Kidney (tissue), 14 donors: ENCODE measurements around the gene TMC6. TPM values are rescaled to one million over a fixed set of nuclear protein-coding genes. Genes with fewer than 3 reads are reported as not detected.

Experiments used
- DNase-seq, 5 donors: peaks; one replicate each; pipeline ENCODE4 v3.0.0-alpha.2; 2013 to 2020
- FAIRE-seq: peaks from 2 replicates; lab custom pipeline; 2012; peaks lifted over from hg19 to GRCh38; lab: Jason Lieb, UNC
- H3K27ac ChIP-seq, 2 donors: one replicate each; pipeline ENCODE4 v1.7.0; 2013; ENCODE audit warnings: low read depth in 2 of 2, low read length in 2 of 2, inconsistent platforms in 1 of 2
- H3K27me3 ChIP-seq: one replicate; pipeline ENCODE4 v1.7.1; 2013; ENCODE audit warnings: low read length, inconsistent platforms; ENCODE audit not compliant: control insufficient read depth, insufficient read depth
- H3K36me3 ChIP-seq, 3 donors: one replicate each; pipeline versions ENCODE4 v1.7.0 to v1.7.1; 2013; ENCODE audit warnings: low read length in 3 of 3, control low read depth in 1 of 3, inconsistent platforms in 1 of 3; ENCODE audit not compliant: insufficient read depth in 3 of 3, control insufficient read depth in 2 of 3
- H3K4me1 ChIP-seq, 3 donors: one replicate each; pipeline versions ENCODE4 v1.7.0 to v1.7.1; 2013; ENCODE audit warnings: low read length in 3 of 3, inconsistent platforms in 1 of 3, low read depth in 1 of 3; ENCODE audit not compliant: control insufficient read depth in 2 of 3, insufficient read depth in 2 of 3
- H3K4me3 ChIP-seq, 3 donors: one replicate each; pipeline versions ENCODE4 v1.7.0 to v1.8.1; 2013; ENCODE audit warnings: low read length in 3 of 3, control low read depth in 1 of 3, inconsistent platforms in 1 of 3
- H3K9ac ChIP-seq, 3 donors: one replicate each; pipeline versions ENCODE4 v1.7.0 to v1.7.1; 2013; ENCODE audit warnings: low read length in 3 of 3, control low read depth in 1 of 3, inconsistent platforms in 1 of 3
- H3K9me3 ChIP-seq, 3 donors: one replicate each; pipeline versions ENCODE4 v1.7.0 to v1.7.1; 2013; ENCODE audit warnings: low read length in 3 of 3, control low read depth in 1 of 3, inconsistent platforms in 1 of 3; ENCODE audit not compliant: control insufficient read depth in 2 of 3, insufficient read depth in 1 of 3
- CTCF ChIP-seq: IDR thresholded peaks from 3 replicates; pipeline ENCODE4 v1.5.1; 2012; ENCODE audit warnings: mild to moderate bottlenecking, moderate library complexity, borderline replicate concordance; ENCODE audit not compliant: insufficient read depth; ENCODE audit errors: extremely low read depth
- intact Hi-C: fragments of 100-400 bp; cut with DNase I; formaldehyde crosslinking; loops from one replicate; pipeline ENCODE4 v1.11.1; 2022
- polyA plus RNA-seq: library from polyadenylated mRNA; stranded (reverse); fragments of 350-450 nt; fragmentation: Illumina TruSeq; extraction: RNeasy Lipid Tissue Mini Kit (QIAGEN cat#74804); gene quantifications from one replicate; pipeline ENCODE4 v1.2.3, GENCODE V29; 2014; ENCODE audit warnings: low read depth, low replicate concordance; ENCODE audit not compliant: insufficient read depth
- total RNA-seq: library from RNA; stranded (reverse); fragmentation: NEBNext Ultra II Directional; extraction: Animal tissue kit (Norgen Biotek cat#: 25700); gene quantifications from one replicate; pipeline ENCODE4 v1.2.1, GENCODE V29; 2021
- donor health status: control.
- donor health status: control.
- donor health status: control.
- donor health status: control.
- donor health status: control.
- donor health status: DM: yes; HTN: yes; CAD: no.
- donor health status: Normal renal cell carcinoma (clear cell type).

TMC6 gene
- total and polyA plus RNA-seq, 2 donors from 2014 or later, result 15.0 to 115 TPM

GRCh38 chr17:78130090-78130436, 1.5 kb upstream of the TMC6 start:
- Histone ChIP-seq H3K27me3 (no peaks in the 10 kb centered on the region), H3K9ac (no peak overlapping the region), H3K9me3 (no peaks in the 10 kb centered on the region), H3K27ac (peak overlapping the region in 1 of 2 donors; percentile 5), H3K4me3 (no peak overlapping the region), H3K4me1 (peaks cover 0 to 22% (median 0%) of the 10 kb centered on the region in 3 donors), H3K36me3 (no peaks in the 10 kb centered on the region)
- intact Hi-C loops, result no loop called here
- FAIRE-seq (no peak), DNase-seq (no peak)
- no peak for TF ChIP-seq CTCF

DNA sequence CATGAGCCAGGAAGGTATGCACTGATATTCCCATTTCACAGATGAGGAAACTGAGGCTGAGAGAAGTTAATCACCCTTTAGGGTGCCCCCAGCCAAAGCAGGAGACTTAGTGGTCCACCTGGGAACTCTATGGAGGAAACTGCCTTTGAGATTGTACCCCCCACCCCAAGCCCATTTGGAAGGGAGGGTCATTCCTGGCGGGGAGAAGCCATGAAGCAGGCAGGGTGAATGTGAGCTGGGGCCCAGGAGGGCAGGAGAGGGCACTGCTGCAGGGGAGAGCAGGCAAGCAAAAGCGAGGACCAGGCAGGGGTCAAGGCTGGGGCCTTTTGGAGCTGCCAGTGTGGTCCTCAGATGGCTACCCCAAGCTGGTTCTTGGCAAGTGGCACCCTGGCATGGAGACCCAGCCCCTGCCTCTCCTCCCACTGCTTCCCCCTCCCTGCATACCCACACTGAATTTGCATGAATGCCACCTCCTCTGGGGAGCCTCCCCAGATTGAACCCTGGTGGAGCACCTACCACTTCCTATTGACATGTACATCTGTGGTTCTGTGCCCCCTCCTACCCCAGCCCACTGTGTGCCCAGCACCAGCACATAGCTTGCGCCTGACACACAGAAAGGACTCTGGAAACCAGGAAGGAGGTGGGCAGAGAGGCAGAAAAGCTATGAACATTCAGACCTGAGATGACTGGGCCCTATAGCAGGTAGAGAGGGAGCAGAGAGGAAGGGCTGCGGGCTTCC, 965 bp upstream of the TMC6 start:
- DNase-seq, result peak in 1 of 5 donors; percentile 80
- Histone ChIP-seq H3K9ac (no peak overlapping the region), H3K4me1 (peaks cover 0 to 22% (median 0%) of the 10 kb centered on the region in 3 donors), H3K9me3 (no peaks in the 10 kb centered on the region), H3K4me3 (no peak overlapping the region), H3K27ac (peak overlapping the region; percentile 3 to 5), H3K36me3 (no peaks in the 10 kb centered on the region), H3K27me3 (no peaks in the 10 kb centered on the region)
- no peak for TF ChIP-seq CTCF
- intact Hi-C loops, result no loop called here
- FAIRE-seq, result no peak

GRCh38 chr17:78127888-78128550, 536 bp downstream of the TMC6 start:
- peak overlapping the region in 2 of 3 donors; percentile 42 to 62 for H3K4me3 ChIP-seq
- intact Hi-C loops, result no loop called here
- DNase-seq (peak; percentile 50 to 89 (median 58)), FAIRE-seq (no peak)
- peaks cover 0 to 3% (median 0%) of the 10 kb centered on the region in 3 donors for H3K36me3 ChIP-seq
- H3K9me3 ChIP-seq, result no peaks in the 10 kb centered on the region
- H3K9ac ChIP-seq, result peak overlapping the region in 2 of 3 donors; percentile 4 to 46
- peak overlapping the region; percentile 71 to 74 for H3K27ac ChIP-seq
- TF ChIP-seq CTCF, result no peak
- peaks cover 0 to 19% (median 0%) of the 10 kb centered on the region in 3 donors for H3K4me1 ChIP-seq
- H3K27me3 ChIP-seq, result no peaks in the 10 kb centered on the region
